ENCODE measurements around the gene OLFM3. TPM values are rescaled to one million over a fixed set of nuclear protein-coding genes. Genes with fewer than 3 reads are reported as not detected.

Gene OLFM3
- total RNA-seq, result 1 to 10 TPM in 1 of 4 donors, not detected in 3; 1.2 TPM

DNA sequence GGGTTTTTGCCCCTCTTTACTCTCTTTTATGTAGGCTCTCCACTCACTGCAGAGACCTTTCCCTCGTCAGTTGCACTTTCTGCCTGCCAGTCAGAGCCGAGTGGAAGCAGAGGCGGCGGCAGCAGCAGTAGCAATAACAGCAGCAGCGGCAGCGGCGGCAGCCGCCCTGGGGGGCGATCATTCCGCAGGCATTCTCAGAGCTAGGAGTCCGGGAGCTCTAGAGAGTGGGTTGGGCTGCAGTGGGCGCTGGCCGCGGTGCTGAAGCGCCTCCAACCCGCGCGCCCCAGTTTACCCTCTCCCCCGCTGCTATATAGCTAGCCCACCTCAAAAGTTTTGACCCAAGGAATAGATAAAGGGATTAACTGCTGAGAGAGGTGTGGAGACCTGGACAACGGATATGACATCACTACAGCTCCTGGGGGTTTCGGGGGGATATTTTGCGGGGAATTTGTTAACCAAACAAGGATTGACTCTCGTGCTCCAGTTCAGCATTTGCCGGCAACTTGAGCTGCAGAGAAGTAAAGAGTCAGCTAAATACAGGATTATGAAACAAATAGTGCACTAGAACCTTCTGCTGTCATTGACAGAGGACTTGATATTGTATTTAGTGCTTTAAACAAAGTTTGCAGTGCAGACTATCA is at the start of gene OLFM3:
TSS of gene OLFM3 (minus strand) at position 102 of the 641 bp plus-strand sequence.
- Histone ChIP-seq H3K36me3 (no peaks in the 10 kb centered on the region), H3K27me3 (peaks cover 0 to 15% of the 10 kb centered on the region in 2 donors), H3K27ac (no peak within 1 kb of the TSS), H3K4me3 (no peak within 1 kb of the TSS), H3K4me1 (no peaks in the 10 kb centered on the region), H3K9me3 (no peaks in the 10 kb centered on the region)
- intact Hi-C loops (cut with DNase I; ENCODE audit: low total_unique reads), result no loop called here
- DNase-seq, result no peak
- TF ChIP-seq POLR2A (IDR thresholded peaks at IDR 0.05) (no peak), CTCF (IDR thresholded peaks at IDR 0.05) (no peak)

GRCh38 chr1:102045752-102046151 is 49.0 kb upstream of the OLFM3 start:
- H3K4me1 ChIP-seq, result no peaks in the 10 kb centered on the region
- H3K36me3 ChIP-seq, result no peaks in the 10 kb centered on the region
- no peaks in the 10 kb centered on the region for H3K27me3 ChIP-seq
- TF ChIP-seq POLR2A (IDR thresholded peaks at IDR 0.05) (no peak), CTCF (IDR thresholded peaks at IDR 0.05) (no peak)
- H3K27ac ChIP-seq, result no peak overlapping the region
- H3K4me3 ChIP-seq, result no peak overlapping the region
- no peak for DNase-seq
- no peaks in the 10 kb centered on the region for H3K9me3 ChIP-seq
- intact Hi-C loops (cut with DNase I; ENCODE audit: low total_unique reads), result no loop called here

- Histone ChIP-seq H3K9me3 (no peaks in the 10 kb centered on the region), H3K27me3 (no peaks in the 10 kb centered on the region), H3K4me3 (no peak overlapping the region), H3K4me1 (no peaks in the 10 kb centered on the region), H3K27ac (no peak overlapping the region), H3K36me3 (no peaks in the 10 kb centered on the region)
- intact Hi-C loops (cut with DNase I; ENCODE audit: low total_unique reads), result no loop called here
- no peak for DNase-seq
- TF ChIP-seq CTCF (IDR thresholded peaks at IDR 0.05) (no peak), POLR2A (IDR thresholded peaks at IDR 0.05) (no peak)
Measured at GRCh38 chr1:102032534-102032933, 35.8 kb upstream of the OLFM3 start.

DNA sequence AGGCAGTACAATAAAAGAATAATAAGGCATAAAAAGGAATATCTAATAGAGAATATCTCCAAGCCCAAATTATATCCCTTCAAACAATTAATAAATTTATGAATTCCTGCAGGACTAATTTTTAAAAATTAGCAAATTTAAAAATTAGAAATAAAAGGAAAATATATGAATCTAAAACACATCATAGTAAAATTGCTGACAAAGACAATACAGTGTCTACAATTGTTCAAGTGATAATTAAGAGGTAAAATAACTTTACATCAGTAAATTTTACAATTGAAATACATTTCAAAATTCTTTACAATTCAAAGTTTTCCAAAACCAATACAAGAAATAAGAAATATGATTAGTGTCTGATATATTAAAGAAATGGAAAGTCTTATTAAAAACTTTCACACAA is 22.8 kb upstream of the OLFM3 start:
- no peaks in the 10 kb centered on the region for H3K36me3 ChIP-seq
- DNase-seq, result no peak
- TF ChIP-seq CTCF (IDR thresholded peaks at IDR 0.05) (no peak), POLR2A (IDR thresholded peaks at IDR 0.05) (no peak)
- H3K9me3 ChIP-seq, result no peaks in the 10 kb centered on the region
- H3K27ac ChIP-seq, result no peak overlapping the region
- intact Hi-C loops (cut with DNase I; ENCODE audit: low total_unique reads), result no loop called here
- no peaks in the 10 kb centered on the region for H3K27me3 ChIP-seq
- no peak overlapping the region for H3K4me3 ChIP-seq
- no peaks in the 10 kb centered on the region for H3K4me1 ChIP-seq

GRCh38 chr1:102015728-102016127 is 19.0 kb upstream of the OLFM3 start:
- H3K4me1 ChIP-seq, result no peaks in the 10 kb centered on the region
- no peak for DNase-seq
- intact Hi-C loops (cut with DNase I; ENCODE audit: low total_unique reads), result no loop called here
- no peaks in the 10 kb centered on the region for H3K36me3 ChIP-seq
- H3K9me3 ChIP-seq, result no peaks in the 10 kb centered on the region
- no peaks in the 10 kb centered on the region for H3K27me3 ChIP-seq
- no peak overlapping the region for H3K4me3 ChIP-seq
- no peak overlapping the region for H3K27ac ChIP-seq
- TF ChIP-seq POLR2A (IDR thresholded peaks at IDR 0.05), result no peak
- no peak for TF ChIP-seq CTCF (IDR thresholded peaks at IDR 0.05)

Measured in uterus (tissue), 4 donors.